GM21515 (cell line): ENCODE data around the gene MID1.

Experiments used
- ATAC-seq: cut with Tn5 transposase; IDR thresholded peaks from one replicate; pipeline ENCODE4 v1.9.1; 2021; ENCODE audit not compliant: unreplicated experiment

MID1 gene

GRCh38 chrX:10447564-10448214 is 172.7 kb downstream of the MID1 start:
- no peak for ATAC-seq

DNA sequence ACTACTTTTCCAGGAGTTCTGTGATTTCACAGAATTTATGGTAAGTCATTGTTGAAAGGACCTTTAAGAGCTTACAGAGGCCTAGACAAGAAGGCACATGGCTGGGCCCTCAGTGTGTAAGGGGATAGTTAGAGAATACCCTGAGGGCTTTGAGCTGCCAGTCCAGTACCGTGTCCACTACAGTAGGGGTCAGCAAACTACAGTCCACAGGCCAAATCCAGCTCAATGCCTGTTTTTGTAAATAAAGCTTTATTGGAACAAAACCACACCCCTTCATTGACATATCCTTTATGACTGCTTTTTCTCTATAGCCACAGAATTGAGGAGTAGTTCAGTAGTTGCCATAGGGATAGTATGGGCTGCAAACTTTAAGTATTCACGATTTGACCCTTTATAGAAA is 176.2 kb downstream of the MID1 start:
- ATAC-seq, result no peak

- no peak for ATAC-seq
Observed at GRCh38 chrX:10441464-10441863, 178.9 kb downstream of the MID1 start.

DNA sequence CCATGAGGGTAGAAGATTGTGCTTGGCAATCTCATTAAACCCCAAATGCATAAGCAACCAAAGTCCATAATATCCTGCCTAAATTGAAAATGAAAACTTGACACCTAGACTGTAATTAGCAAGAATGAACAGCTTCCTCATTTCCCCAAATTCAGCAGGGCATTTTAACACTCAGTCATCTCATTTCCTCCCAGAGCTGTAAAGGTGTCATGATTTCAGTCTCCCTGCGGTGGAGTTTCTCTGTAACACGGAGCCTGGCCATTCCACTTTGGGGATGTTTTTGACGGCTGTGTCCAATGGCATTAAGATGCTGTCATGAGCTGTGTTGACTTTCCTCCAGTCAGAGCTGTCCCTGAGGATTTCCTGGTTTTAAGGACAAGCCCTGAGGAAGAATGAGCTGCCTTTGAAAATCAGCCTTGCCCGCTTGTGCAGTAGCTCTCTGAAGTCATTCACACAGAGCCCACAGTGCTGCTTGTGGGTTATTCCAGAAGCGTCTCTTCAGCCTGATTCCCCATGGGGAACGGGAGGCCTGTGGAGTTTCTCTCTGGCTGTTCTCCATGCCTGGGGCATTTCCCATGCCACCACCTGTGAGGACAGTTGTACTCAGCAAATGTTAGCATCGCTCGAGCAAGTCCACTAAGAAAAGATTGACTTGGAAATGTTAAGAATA is 187.0 kb downstream of the MID1 start:
- no peak for ATAC-seq

- ATAC-seq, result no peak
Observed at GRCh38 chrX:10429908-10430307, 190.5 kb downstream of the MID1 start.

DNA sequence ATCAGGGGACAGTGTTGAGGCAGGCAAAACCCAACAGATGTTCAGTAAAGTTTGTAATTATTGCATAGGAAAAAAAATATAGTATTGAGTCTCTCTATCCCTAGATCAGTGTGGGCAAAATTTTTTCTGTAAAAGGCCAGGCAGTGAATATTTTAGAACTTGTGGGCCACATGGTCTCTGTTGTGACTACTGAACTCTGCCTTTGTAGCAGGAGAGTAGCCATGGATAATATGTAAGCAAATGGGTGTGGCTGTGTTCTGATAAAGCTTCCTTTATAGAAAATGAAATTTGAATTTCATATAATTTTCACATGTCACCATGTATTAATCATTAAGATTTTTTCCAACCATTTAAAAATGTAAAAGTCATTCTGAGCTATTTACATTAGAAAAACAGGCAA is 193.1 kb downstream of the MID1 start:
- ATAC-seq, result no peak

DNA sequence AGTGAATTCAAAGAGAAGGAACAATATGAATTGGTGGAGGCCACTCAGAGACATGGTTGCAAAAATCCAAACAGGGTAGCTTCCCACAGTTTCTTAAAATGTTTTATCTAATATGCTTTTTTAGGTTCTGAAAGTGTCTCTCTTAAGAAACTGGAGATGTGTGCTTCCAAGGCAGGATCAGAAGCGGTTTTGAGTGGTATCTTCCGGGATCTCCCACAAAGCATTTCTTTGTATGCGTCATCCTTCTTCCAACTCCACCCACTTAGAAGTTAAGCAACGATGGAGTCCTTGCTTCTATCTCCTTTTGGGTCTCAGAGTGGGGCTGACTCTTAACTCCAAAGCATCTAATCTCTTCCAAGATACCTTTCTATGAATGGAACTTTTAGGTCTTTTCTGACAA is 196.7 kb downstream of the MID1 start:
- no peak for ATAC-seq

DNA sequence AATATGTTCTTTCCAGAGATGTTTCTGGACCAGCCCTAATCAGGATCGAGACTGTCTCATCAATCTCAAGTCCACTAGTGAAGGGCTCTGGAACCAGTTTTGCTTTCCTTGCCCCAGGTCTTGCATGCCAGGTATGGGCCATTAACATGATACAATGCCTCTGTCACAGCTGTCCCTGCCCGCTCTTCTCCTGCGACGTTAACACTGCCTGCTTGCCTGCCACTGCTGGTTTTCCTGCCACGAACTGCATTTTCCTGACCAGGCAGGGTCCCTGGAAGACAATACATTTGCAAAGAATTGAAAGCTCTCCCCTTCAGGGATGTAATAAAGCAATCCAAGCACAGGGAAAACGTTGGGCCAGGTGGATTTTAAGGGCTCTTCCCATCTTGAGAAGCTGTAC is 200.3 kb downstream of the MID1 start:
- ATAC-seq, result no peak

- no peak for ATAC-seq
Observed at GRCh38 chrX:10416424-10416823, 204.0 kb downstream of the MID1 start.

GRCh38 chrX:10415306-10416001 is 204.9 kb downstream of the MID1 start:
- no peak for ATAC-seq

GRCh38 chrX:10414862-10415261 is 205.5 kb downstream of the MID1 start:
- ATAC-seq, result no peak

- ATAC-seq, result no peak
Observed at GRCh38 chrX:10414156-10414824, 206.1 kb downstream of the MID1 start.

GRCh38 chrX:10404436-10404835 is 215.9 kb downstream of the MID1 start:
- no peak for ATAC-seq

DNA sequence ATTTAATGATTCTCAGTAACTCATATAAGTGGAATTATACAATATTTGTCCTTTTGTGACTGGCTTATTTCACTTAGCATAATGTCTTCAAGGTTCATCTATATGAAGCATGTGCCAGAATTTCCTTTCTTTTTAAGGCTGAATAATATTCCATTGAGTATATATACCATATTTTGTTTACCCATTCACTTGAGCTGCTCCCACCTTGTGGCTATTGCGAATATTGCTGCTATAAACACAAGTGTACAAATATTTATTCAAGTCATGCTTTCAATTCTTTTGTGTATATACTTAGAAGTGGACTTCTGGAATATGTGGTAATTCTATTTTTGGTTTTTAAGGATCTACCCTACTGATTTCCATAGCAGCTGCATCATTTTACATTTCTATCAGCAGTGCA is 219.1 kb downstream of the MID1 start:
- ATAC-seq, result no peak

- ATAC-seq, result no peak
Observed at GRCh38 chrX:10399043-10399741, 221.2 kb downstream of the MID1 start.

GRCh38 chrX:10398215-10398614 is 222.2 kb downstream of the MID1 start:
- no peak for ATAC-seq

- no peak for ATAC-seq
Observed at GRCh38 chrX:10397349-10397748, 223.0 kb downstream of the MID1 start.

DNA sequence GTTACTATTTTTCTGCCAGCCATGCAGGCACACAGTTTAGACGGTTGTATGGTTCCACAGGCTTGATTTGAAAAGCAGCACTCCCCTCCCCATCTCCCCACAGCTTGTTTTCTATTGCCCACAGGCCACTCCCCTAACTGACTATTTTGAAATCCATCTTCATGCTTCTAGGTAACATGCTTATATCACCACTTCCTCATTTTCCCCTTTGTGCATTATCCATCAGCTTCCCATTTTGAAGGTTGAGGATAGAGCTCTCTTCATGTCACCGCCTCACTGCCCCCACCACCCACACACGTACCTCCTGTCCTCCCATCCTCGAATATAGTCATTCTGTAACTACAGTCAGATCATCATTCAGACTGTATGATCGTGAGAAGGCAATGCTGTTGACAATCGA is 224.7 kb downstream of the MID1 start:
- no peak for ATAC-seq
